Stimulated activated CD8-positive, alpha-beta memory T cell treated with anti-CD3 and anti-CD28 coated beads, Interleukin-2, amount 100 ng/mL, for 48 hours (primary cell): ENCODE data around the gene EHBP1.
A peak's percentile ranks its signal among the peaks of the same experiment; 100 is the strongest.

ENCODE experiments used
- DNase-seq, 2 donors: peaks; one replicate each; pipeline ENCODE4 v3.0.0-alpha.2; 2020; ENCODE audit warnings: low read depth in 2 of 2

EHBP1 gene

GRCh38 chr2:62705007-62705829 lies at the start of gene EHBP1:
EHBP1 (plus strand) TSS chr2:62705713; CDS start chr2:62707192, 1,479 bp downstream.
- peak; percentile 94 to 97 for DNase-seq

GRCh38 chr2:62657783-62658182 lies 47.7 kb upstream of the EHBP1 start:
- no peak for DNase-seq

GRCh38 chr2:62658891-62659290 lies 46.6 kb upstream of the EHBP1 start:
- no peak for DNase-seq

GRCh38 chr2:62660087-62660486 lies 45.4 kb upstream of the EHBP1 start:
- no peak for DNase-seq

- no peak for DNase-seq
Measured at GRCh38 chr2:62660582-62661262, 44.8 kb upstream of the EHBP1 start.

GRCh38 chr2:62661263-62661635 lies 44.3 kb upstream of the EHBP1 start:
- no peak for DNase-seq

GRCh38 chr2:62662131-62662530 lies 43.4 kb upstream of the EHBP1 start:
- DNase-seq = no peak

- DNase-seq = no peak
Measured at GRCh38 chr2:62662554-62662953, 43.0 kb upstream of the EHBP1 start.

- DNase-seq = no peak
Measured at GRCh38 chr2:62663411-62663810, 42.1 kb upstream of the EHBP1 start.

GRCh38 chr2:62663920-62664795 lies 41.4 kb upstream of the EHBP1 start:
- no peak for DNase-seq

- no peak for DNase-seq
Measured at GRCh38 chr2:62665446-62665845, 40.1 kb upstream of the EHBP1 start.

- DNase-seq = no peak
Measured at GRCh38 chr2:62669180-62669579, 36.3 kb upstream of the EHBP1 start.

GRCh38 chr2:62672601-62673000 lies 32.9 kb upstream of the EHBP1 start:
- DNase-seq = no peak

- no peak for DNase-seq
Measured at GRCh38 chr2:62675062-62675461, 30.5 kb upstream of the EHBP1 start.

GRCh38 chr2:62685256-62685655 lies 20.3 kb upstream of the EHBP1 start:
- DNase-seq = no peak

- no peak for DNase-seq
Measured at GRCh38 chr2:62686012-62686685, 19.4 kb upstream of the EHBP1 start.

- DNase-seq = no peak
Measured at GRCh38 chr2:62687636-62688035, 17.9 kb upstream of the EHBP1 start.

- no peak for DNase-seq
Measured at GRCh38 chr2:62688771-62689170, 16.7 kb upstream of the EHBP1 start.

- DNase-seq = no peak
Measured at GRCh38 chr2:62691186-62691585, 14.3 kb upstream of the EHBP1 start.

GRCh38 chr2:62692225-62692624 lies 13.3 kb upstream of the EHBP1 start:
- no peak for DNase-seq

GRCh38 chr2:62698653-62699052 lies 6.9 kb upstream of the EHBP1 start:
- no peak for DNase-seq

- no peak for DNase-seq
Measured at GRCh38 chr2:62704654-62705006, 883 bp upstream of the EHBP1 start.
